H1 (cell line): ENCODE measurements around the gene SPECC1. TPM values are rescaled to one million over a fixed set of nuclear protein-coding genes. Genes with fewer than 3 reads are reported as not detected.

ENCODE experiments used
- CBX8 ChIP-seq: fragments of 300-800, 300-1000 bp; sonication (generic); IDR thresholded peaks from 2 replicates; pipeline ENCODE4 v1.7.1; 2016; ENCODE audit warnings: low read depth, low read length, borderline replicate concordance
- KDM4A ChIP-seq: IDR thresholded peaks from one replicate; pipeline ENCODE4 v1.7.1; 2012; ENCODE audit warnings: low read depth, mild to moderate bottlenecking, moderate library complexity, low read length, inconsistent platforms; ENCODE audit not compliant: severe bottlenecking
- RNF2 ChIP-seq: fragments of 200-900, 300-1000 bp; sonication (generic); IDR thresholded peaks from 2 replicates; pipeline ENCODE4 v1.7.1; 2016; ENCODE audit warnings: borderline replicate concordance, low read depth, mild to moderate bottlenecking, antibody characterized with exemption, low read length; ENCODE audit not compliant: poor library complexity, severe bottlenecking; ENCODE audit errors: missing control alignments
- RXRA ChIP-seq: IDR thresholded peaks from 2 replicates; pipeline ENCODE4 v1.6.1; 2011; ENCODE audit warnings: low read depth, mild to moderate bottlenecking, low read length, moderate library complexity; ENCODE audit not compliant: insufficient read depth
- SIRT6 ChIP-seq: IDR thresholded peaks from one replicate; pipeline ENCODE4 v1.7.1; 2012; ENCODE audit warnings: low read length, inconsistent platforms
- SP2 ChIP-seq: IDR thresholded peaks from 2 replicates; pipeline ENCODE4 v1.6.1; 2012; ENCODE audit warnings: mild to moderate bottlenecking, low read length, inconsistent platforms
- polyA plus RNA-seq, 7 experiments: library from polyadenylated mRNA; depleted of rRNA in 3 of 7; stranded (reverse) in 5 of 7; unstranded in 2 of 7; fragments of >200 nt in 5 of 7; fragments of 200-250 nt in 2 of 7; gene quantifications; 1 replicate in 5 of 7; 2 replicates in 1 of 7; 4 replicates in 1 of 7; pipeline versions ENCODE4 v1.2.1 to v1.2.3, GENCODE V29; 2011 to 2013; ENCODE audit warnings: missing spikeins in 2 of 7, mixed read lengths in 2 of 7
- total RNA-seq: library from RNA; stranded (reverse); fragmentation: NEBNext Ultra II Directional; extraction: Animal tissue kit (Norgen Biotek cat#: 25700); gene quantifications from 2 replicates; pipeline ENCODE4 v1.2.1, GENCODE V29; 2021

Gene SPECC1
- total and polyA plus RNA-seq, 2 of the 8 experiments (the other 6 are each of a cell fraction or from before 2014, with no cell fraction given), result 35.8 to 87.9 TPM

GRCh38 chr17:20170085-20170484 is 160.9 kb downstream of the SPECC1 start (continued):
- TF ChIP-seq CBX8, result no peak
- TF ChIP-seq KDM4A, result no peak
- TF ChIP-seq RNF2, result no peak
- TF ChIP-seq RXRA, result no peak
- no peak for TF ChIP-seq SP2
- TF ChIP-seq SIRT6, result no peak
